Right lobe of liver (tissue), 6 donors: Measurements from ENCODE around the gene SMAD4. TPM values are rescaled to one million over a fixed set of nuclear protein-coding genes. Genes with fewer than 3 reads are reported as not detected.

Experiments used
- ATAC-seq, 4 donors: fragments of 200-7000 bp; cut with Tn5 transposase; one replicate each; pipeline ENCODE4 v1.9.1; 2020; ENCODE audit warnings: mild to moderate bottlenecking in 4 of 4, moderate library complexity in 4 of 4
- DNase-seq, 3 donors: peaks; one replicate each; pipeline ENCODE4 v3.0.0-alpha.2; 2020
- H3K27ac ChIP-seq, 3 donors: fragments of 200-600 bp; one replicate each; pipeline ENCODE4 v1.8.0; 2022
- H3K27me3 ChIP-seq, 2 donors: fragments of 200-600 bp; one replicate each; pipeline ENCODE4 v1.8.0; 2022
- H3K36me3 ChIP-seq, 4 donors: fragments of 200-600 bp; sonication (generic) in 1 of 4; one replicate each; pipeline versions ENCODE4 v1.5.1 to v1.8.0; 2017 to 2022; ENCODE audit warnings: control low read depth in 1 of 4
- H3K4me1 ChIP-seq, 4 donors: fragments of 200-600 bp; sonication (generic) in 1 of 4; one replicate each; pipeline versions ENCODE4 v1.5.1 to v1.8.0; 2017 to 2022; ENCODE audit warnings: control low read depth in 1 of 4
- H3K4me3 ChIP-seq, 3 donors: fragments of 200-600 bp; one replicate each; pipeline ENCODE4 v1.8.0; 2022
- H3K9me3 ChIP-seq, 4 donors: fragments of 200-600 bp; sonication (generic) in 1 of 4; one replicate each; pipeline versions ENCODE4 v1.5.1 to v1.8.0; 2017 to 2022; ENCODE audit warnings: control low read depth in 1 of 4
- POLR2A ChIP-seq: fragments of 450-650 bp; IDR thresholded peaks from one replicate; pipeline ENCODE4 v1.6.1; 2017; ENCODE audit warnings: antibody characterized with exemption, mild to moderate bottlenecking
- WGBS: methylation state at CpG from one replicate; pipeline ENCODE4 v1.1.6; 2018; ENCODE audit warnings: low coverage, low lambda C conversion rate; ENCODE audit not compliant: insufficient coverage; ENCODE audit errors: missing lambda C conversion rate; 5-methylcytosine and 5-hydroxymethylcytosine counted together
- intact Hi-C, 2 donors: fragments of 100-400 bp; cut with DNase I; formaldehyde crosslinking; loops; one replicate each; pipeline versions ENCODE4 v1.11.2 to v1.14.1; 2022
- total RNA-seq, 6 experiments: library from RNA; depleted of rRNA in 2 of 6; stranded (reverse); fragments of >200 nt in 2 of 6; fragmentation: NEBNext Ultra II Directional in 3 of 6; extraction: Animal tissue kit (Norgen Biotek cat#: 25700) in 3 of 6; gene quantifications; one replicate each; pipeline versions ENCODE4 v1.1.0 to v1.2.4, GENCODE V29; 2016 to 2023
- TF ChIP-seq, protein P1 (sequence below), 4 donors: fragments of 200-600 bp in 3 of 4; fragments of 450-650 bp in 1 of 4; IDR thresholded peaks; one replicate each; pipeline versions ENCODE4 v1.5.1 to v1.8.0; 2016 to 2022; ENCODE audit warnings: antibody characterized with exemption in 4 of 4, mild to moderate bottlenecking in 2 of 4
- donor health status: DM: no; HTN: yes; CAD: no.
- donor health status: DM: no; HTN: no; CAD: no.
- donor health status: DM: no; HTN: no; CAD: no.
- donor health status: DM: no; HTN: yes; CAD: no.
- donor health status: DM: no; HTN: yes; CAD: no.

SMAD4 gene
- total RNA-seq, 6 experiments from 2014 or later, result 40.8 to 71.9 (median 56.6) TPM

DNA sequence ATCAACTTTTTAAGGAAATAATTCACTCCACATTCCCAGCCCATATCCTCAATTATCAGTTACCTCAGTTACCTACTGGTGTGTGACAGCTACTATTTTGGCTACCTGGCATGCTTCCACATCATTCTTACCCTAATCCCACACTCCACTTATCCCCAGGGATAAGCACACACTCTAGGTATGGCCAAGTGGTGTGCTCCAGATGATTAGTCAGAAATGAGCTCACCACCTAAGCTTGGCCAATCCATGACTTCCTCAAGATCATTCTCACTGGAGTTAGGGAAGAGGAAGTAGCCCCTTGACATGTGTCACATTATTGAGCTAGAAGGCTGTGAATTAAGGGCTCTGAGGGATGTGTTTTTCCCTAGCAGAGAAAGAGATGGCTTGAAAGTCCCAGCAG is 20.9 kb upstream of the SMAD4 start:
- TF ChIP-seq POLR2A, result no peak
- TF ChIP-seq, protein P1, sequence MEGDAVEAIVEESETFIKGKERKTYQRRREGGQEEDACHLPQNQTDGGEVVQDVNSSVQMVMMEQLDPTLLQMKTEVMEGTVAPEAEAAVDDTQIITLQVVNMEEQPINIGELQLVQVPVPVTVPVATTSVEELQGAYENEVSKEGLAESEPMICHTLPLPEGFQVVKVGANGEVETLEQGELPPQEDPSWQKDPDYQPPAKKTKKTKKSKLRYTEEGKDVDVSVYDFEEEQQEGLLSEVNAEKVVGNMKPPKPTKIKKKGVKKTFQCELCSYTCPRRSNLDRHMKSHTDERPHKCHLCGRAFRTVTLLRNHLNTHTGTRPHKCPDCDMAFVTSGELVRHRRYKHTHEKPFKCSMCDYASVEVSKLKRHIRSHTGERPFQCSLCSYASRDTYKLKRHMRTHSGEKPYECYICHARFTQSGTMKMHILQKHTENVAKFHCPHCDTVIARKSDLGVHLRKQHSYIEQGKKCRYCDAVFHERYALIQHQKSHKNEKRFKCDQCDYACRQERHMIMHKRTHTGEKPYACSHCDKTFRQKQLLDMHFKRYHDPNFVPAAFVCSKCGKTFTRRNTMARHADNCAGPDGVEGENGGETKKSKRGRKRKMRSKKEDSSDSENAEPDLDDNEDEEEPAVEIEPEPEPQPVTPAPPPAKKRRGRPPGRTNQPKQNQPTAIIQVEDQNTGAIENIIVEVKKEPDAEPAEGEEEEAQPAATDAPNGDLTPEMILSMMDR (IDR thresholded peaks at IDR 0.05), result no peak
- ATAC-seq, result peak in 1 of 4 donors; percentile 45
- Histone ChIP-seq H3K36me3 (no peaks in the 10 kb centered on the region), H3K4me3 (no peak overlapping the region), H3K27ac (no peak overlapping the region), H3K4me1 (no peaks in the 10 kb centered on the region), H3K27me3 (no peaks in the 10 kb centered on the region), H3K9me3 (no peaks in the 10 kb centered on the region)
- no peak for DNase-seq
- intact Hi-C loops, result no loop called here

DNA sequence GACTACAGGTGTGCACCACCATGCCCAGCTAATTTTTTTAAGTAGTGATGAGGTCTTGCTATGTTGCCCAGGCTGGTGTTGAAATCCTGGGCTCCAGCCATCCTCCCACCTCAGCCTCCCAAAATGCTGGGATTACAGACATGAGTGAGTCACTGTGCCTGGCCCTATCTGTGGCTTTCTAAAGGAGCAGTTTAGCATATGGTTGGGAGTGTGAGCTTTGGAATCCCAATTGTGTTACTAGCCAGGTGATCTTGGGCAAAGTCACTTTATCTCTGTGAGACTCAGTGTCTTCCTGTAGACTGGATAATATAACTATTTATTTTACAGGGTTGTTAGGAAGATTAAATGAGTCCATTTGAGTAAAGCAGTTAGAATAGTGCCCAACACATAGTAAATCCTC is 19.8 kb upstream of the SMAD4 start:
- Histone ChIP-seq H3K4me3 (no peak overlapping the region), H3K27ac (no peak overlapping the region), H3K36me3 (no peaks in the 10 kb centered on the region), H3K27me3 (no peaks in the 10 kb centered on the region), H3K9me3 (no peaks in the 10 kb centered on the region), H3K4me1 (no peaks in the 10 kb centered on the region)
- DNase-seq, result no peak
- ATAC-seq, result no peak
- intact Hi-C loops, result no loop called here
- TF ChIP-seq, protein P1 (IDR thresholded peaks at IDR 0.05), result no peak
- no peak for TF ChIP-seq POLR2A

DNA sequence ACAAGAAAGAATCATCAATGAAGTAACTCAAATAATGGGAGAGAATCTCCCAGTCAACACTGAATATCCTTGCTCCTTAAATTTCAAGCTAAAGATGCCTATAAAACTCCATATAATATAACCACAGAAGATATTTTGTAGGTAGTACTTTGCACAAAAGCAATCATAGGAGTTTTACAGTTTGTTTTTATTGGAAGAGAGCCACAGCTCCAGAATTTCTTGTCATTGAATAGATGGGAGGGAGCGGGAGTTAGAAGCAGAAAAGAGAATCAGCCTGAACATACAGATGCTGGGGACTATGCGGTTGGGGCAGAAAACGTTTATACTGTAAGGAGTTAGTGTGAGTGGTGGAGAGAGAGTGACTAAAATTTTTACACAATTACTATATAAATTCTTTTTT is 18.3 kb upstream of the SMAD4 start:
- TF ChIP-seq, protein P1 (IDR thresholded peaks at IDR 0.05), result no peak
- TF ChIP-seq POLR2A, result no peak
- Histone ChIP-seq H3K4me3 (no peak overlapping the region), H3K9me3 (no peaks in the 10 kb centered on the region), H3K27me3 (no peaks in the 10 kb centered on the region), H3K36me3 (no peaks in the 10 kb centered on the region), H3K4me1 (no peaks in the 10 kb centered on the region), H3K27ac (no peak overlapping the region)
- no peak for DNase-seq
- intact Hi-C loops, result no loop called here
- 81% methylated on average over 3 of the region's 3 CpGs for WGBS
- no peak for ATAC-seq

DNA sequence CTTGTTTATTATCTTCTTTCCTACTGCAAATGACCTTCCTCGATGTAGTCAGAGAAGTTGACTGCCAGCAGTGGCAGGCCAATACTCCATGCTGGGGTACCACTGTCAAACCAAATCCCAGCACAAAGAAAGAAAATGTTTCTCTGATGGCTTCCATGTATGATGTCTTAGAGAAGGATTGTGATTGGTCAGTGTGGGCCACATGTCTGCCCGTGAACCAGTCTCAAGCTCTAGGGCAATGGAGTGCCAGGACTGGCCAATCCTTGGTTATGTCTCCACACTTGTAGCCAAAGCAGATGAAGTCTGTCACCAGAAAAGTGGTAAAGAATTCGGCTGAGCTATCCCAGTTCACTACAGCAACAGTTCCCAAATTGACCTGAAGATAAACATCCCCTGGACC is 17.6 kb upstream of the SMAD4 start:
- intact Hi-C loops, result no loop called here
- TF ChIP-seq, protein P1 (IDR thresholded peaks at IDR 0.05), result no peak
- TF ChIP-seq POLR2A, result no peak
- H3K9me3 ChIP-seq, result no peaks in the 10 kb centered on the region
- 90% methylated on average over 2 of the region's 3 CpGs for WGBS
- DNase-seq (no peak), ATAC-seq (no peak)
- H3K27me3 ChIP-seq, result no peaks in the 10 kb centered on the region
- H3K36me3 ChIP-seq, result no peaks in the 10 kb centered on the region
- H3K4me1 ChIP-seq, result no peaks in the 10 kb centered on the region
- H3K4me3 ChIP-seq, result no peak overlapping the region
- no peak overlapping the region for H3K27ac ChIP-seq

DNA sequence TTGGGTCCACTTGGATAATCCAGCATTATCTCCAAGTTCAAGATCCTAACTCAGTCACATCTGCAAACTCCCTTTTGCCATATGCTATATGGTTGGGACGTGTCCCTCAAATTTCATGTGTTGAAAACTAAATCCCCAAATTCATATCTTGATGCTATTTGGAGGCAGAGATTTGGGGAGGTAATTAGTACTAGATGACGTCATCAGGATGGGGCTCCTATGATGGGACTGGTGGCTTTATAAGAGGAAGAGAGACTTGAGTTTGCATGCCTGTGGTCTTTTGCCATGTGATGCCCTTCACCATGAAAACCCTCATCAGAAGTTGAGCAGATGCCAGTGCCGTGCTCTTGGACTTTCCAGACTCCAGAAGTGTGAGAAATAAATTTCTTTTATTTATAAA is 16.8 kb upstream of the SMAD4 start:
- H3K4me1 ChIP-seq, result no peaks in the 10 kb centered on the region
- H3K4me3 ChIP-seq, result no peak overlapping the region
- no peak overlapping the region for H3K27ac ChIP-seq
- H3K9me3 ChIP-seq, result no peaks in the 10 kb centered on the region
- DNase-seq (no peak), ATAC-seq (no peak)
- no peak for TF ChIP-seq POLR2A
- TF ChIP-seq, protein P1 (IDR thresholded peaks at IDR 0.05), result no peak
- H3K27me3 ChIP-seq, result no peaks in the 10 kb centered on the region
- WGBS, result 100% methylated on average over 2 of the region's 3 CpGs
- H3K36me3 ChIP-seq, result no peaks in the 10 kb centered on the region
- intact Hi-C loops, result no loop called here
